ENCODE results near the gene PACS1.

Gene PACS1

DNA sequence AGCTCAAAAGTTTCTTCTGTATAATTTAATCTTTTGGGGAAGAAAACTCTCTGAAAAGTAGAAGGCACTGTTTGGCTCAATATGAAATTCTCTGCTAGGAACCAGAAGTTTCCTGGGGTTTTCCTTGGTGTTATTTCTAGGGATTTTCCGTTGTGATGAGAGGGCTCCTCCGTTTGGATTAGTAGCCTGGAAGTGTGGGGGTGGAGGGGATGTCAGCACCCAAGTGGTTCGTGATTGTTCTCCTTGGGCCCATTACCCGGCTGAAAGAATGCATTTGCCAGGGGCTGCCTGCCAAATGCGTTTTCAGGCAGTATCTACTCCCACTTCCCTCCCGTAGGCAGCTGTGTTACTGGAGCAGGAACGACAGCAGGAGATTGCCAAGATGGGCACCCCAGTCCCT is 13.6 kb upstream of the PACS1 start:
- POLR2A ChIA-PET, result no interaction called here

GRCh38 chr11:66059966-66060680 is 9.9 kb upstream of the PACS1 start:
- ChIA-PET CTCF (interaction anchor here (0.9 to 1.2 kb wide), 2 partner anchors 8 to 9 kb away, joined by 3 read pairs; no protein-coding TSS in a partner anchor), POLR2A (no interaction called here)
- TF ChIP-seq HDGF (IDR thresholded peaks at IDR 0.05; ENCODE audit: borderline replicate concordance), result no peak
- no peak for TF ChIP-seq BHLHE40 (IDR thresholded peaks at IDR 0.05; ENCODE audit: borderline replicate concordance)
- no peak for TF ChIP-seq ARNT (IDR thresholded peaks at IDR 0.05)
- no peak for TF ChIP-seq ZNF384 (IDR thresholded peaks at IDR 0.05)
- no peak for TF ChIP-seq FOXM1 (IDR thresholded peaks at IDR 0.05; ENCODE audit: borderline replicate concordance)
- TF ChIP-seq NFRKB (IDR thresholded peaks at IDR 0.05), result no peak
- no peak for TF ChIP-seq PKNOX1 (IDR thresholded peaks at IDR 0.05)
- TF ChIP-seq SP1 (IDR thresholded peaks at IDR 0.05), result no peak
- no peak for TF ChIP-seq CTBP1 (IDR thresholded peaks at IDR 0.05; ENCODE audit: borderline replicate concordance)
- no peak for TF ChIP-seq TARDBP (IDR thresholded peaks at IDR 0.05)
- no peak for TF ChIP-seq ELF4 (IDR thresholded peaks at IDR 0.05)
- TF ChIP-seq FOXK2 (IDR thresholded peaks at IDR 0.05), result no peak
- no peak for TF ChIP-seq SUZ12 (IDR thresholded peaks at IDR 0.05)
- no peak for TF ChIP-seq LEF1 (IDR thresholded peaks at IDR 0.05; ENCODE audit: borderline replicate concordance)
- TF ChIP-seq L3MBTL2 (conservative IDR thresholded peaks at IDR 0.05), result no peak
- no peak for TF ChIP-seq FOXA1 (IDR thresholded peaks at IDR 0.05)
- DNase-seq (ENCODE audit: extremely low spot score), result no peak

More for the DNA sequence above, 13.6 kb upstream of the PACS1 start:
- CTCF ChIA-PET, result interaction anchor here (1.9 kb wide), 1 partner anchor 12 kb away, joined by 12 read pairs; no protein-coding TSS in a partner anchor
- no peak for DNase-seq (ENCODE audit: extremely low spot score)
- TF ChIP-seq CTBP1 (IDR thresholded peaks at IDR 0.05; ENCODE audit: borderline replicate concordance) (no peak), SP1 (IDR thresholded peaks at IDR 0.05) (no peak), HDGF (IDR thresholded peaks at IDR 0.05; ENCODE audit: borderline replicate concordance) (no peak), FOXA1 (IDR thresholded peaks at IDR 0.05) (no peak), LEF1 (IDR thresholded peaks at IDR 0.05; ENCODE audit: borderline replicate concordance) (no peak), PKNOX1 (IDR thresholded peaks at IDR 0.05) (no peak)

- TF ChIP-seq L3MBTL2 (conservative IDR thresholded peaks at IDR 0.05), result no peak
- no peak for TF ChIP-seq FOXM1 (IDR thresholded peaks at IDR 0.05; ENCODE audit: borderline replicate concordance)
- no peak for TF ChIP-seq SUZ12 (IDR thresholded peaks at IDR 0.05)
- TF ChIP-seq PKNOX1 (IDR thresholded peaks at IDR 0.05), result no peak
- POLR2A ChIA-PET, result no interaction called here
- no peak for DNase-seq (ENCODE audit: extremely low spot score)
- CTCF ChIA-PET, result interaction anchor here (1.2 kb wide), 1 partner anchor 8 kb away, joined by 3 read pairs; no protein-coding TSS in a partner anchor
Observed at GRCh38 chr11:66061268-66061667, 8.8 kb upstream of the PACS1 start.

GRCh38 chr11:66062408-66062807 is 7.7 kb upstream of the PACS1 start:
- DNase-seq (ENCODE audit: extremely low spot score), result no peak
- CTCF ChIA-PET, result no interaction called here
- TF ChIP-seq SP1 (IDR thresholded peaks at IDR 0.05) (no peak), NFRKB (IDR thresholded peaks at IDR 0.05) (no peak), FOXM1 (IDR thresholded peaks at IDR 0.05; ENCODE audit: borderline replicate concordance) (no peak), L3MBTL2 (conservative IDR thresholded peaks at IDR 0.05) (no peak), ARNT (IDR thresholded peaks at IDR 0.05) (no peak), HDGF (IDR thresholded peaks at IDR 0.05; ENCODE audit: borderline replicate concordance) (no peak), PKNOX1 (IDR thresholded peaks at IDR 0.05) (no peak), TARDBP (IDR thresholded peaks at IDR 0.05) (no peak), SUZ12 (IDR thresholded peaks at IDR 0.05) (no peak), CTBP1 (IDR thresholded peaks at IDR 0.05; ENCODE audit: borderline replicate concordance) (no peak), ELF4 (IDR thresholded peaks at IDR 0.05) (no peak), LEF1 (IDR thresholded peaks at IDR 0.05; ENCODE audit: borderline replicate concordance) (no peak), ZNF384 (IDR thresholded peaks at IDR 0.05) (no peak), FOXK2 (IDR thresholded peaks at IDR 0.05) (no peak), BHLHE40 (IDR thresholded peaks at IDR 0.05; ENCODE audit: borderline replicate concordance) (no peak), FOXA1 (IDR thresholded peaks at IDR 0.05) (no peak)
- POLR2A ChIA-PET, result interaction anchor here (2.0 kb wide), 1 partner anchor 9 kb away, joined by 20 read pairs; the partner anchor contains the start of gene SF3B2

GRCh38 chr11:66063900-66064299 is 6.2 kb upstream of the PACS1 start:
- no peak for TF ChIP-seq LEF1 (IDR thresholded peaks at IDR 0.05; ENCODE audit: borderline replicate concordance)
- no peak for TF ChIP-seq ZNF384 (IDR thresholded peaks at IDR 0.05)
- no peak for TF ChIP-seq FOXA1 (IDR thresholded peaks at IDR 0.05)
- no peak for TF ChIP-seq SP1 (IDR thresholded peaks at IDR 0.05)
- no peak for TF ChIP-seq HDGF (IDR thresholded peaks at IDR 0.05; ENCODE audit: borderline replicate concordance)
- no peak for TF ChIP-seq FOXM1 (IDR thresholded peaks at IDR 0.05; ENCODE audit: borderline replicate concordance)
- no peak for TF ChIP-seq TARDBP (IDR thresholded peaks at IDR 0.05)
- no peak for TF ChIP-seq PKNOX1 (IDR thresholded peaks at IDR 0.05)
- TF ChIP-seq L3MBTL2 (conservative IDR thresholded peaks at IDR 0.05), result no peak
- no peak for TF ChIP-seq ELF4 (IDR thresholded peaks at IDR 0.05)
- no peak for TF ChIP-seq ARNT (IDR thresholded peaks at IDR 0.05)
- no peak for TF ChIP-seq BHLHE40 (IDR thresholded peaks at IDR 0.05; ENCODE audit: borderline replicate concordance)
- no peak for TF ChIP-seq FOXK2 (IDR thresholded peaks at IDR 0.05)
- TF ChIP-seq NFRKB (IDR thresholded peaks at IDR 0.05), result no peak
- no peak for TF ChIP-seq SUZ12 (IDR thresholded peaks at IDR 0.05)
- TF ChIP-seq CTBP1 (IDR thresholded peaks at IDR 0.05; ENCODE audit: borderline replicate concordance), result no peak
- ChIA-PET POLR2A (interaction anchor here (2.0 kb wide), 1 partner anchor 10 kb away, joined by 20 read pairs; the partner anchor contains the start of gene SF3B2), CTCF (no interaction called here)
- no peak for DNase-seq (ENCODE audit: extremely low spot score)

Data from HEK293T (cell line).